Lower lobe of right lung (tissue), 2 donors: Measurements from ENCODE around the gene CCNT2. TPM values are rescaled to one million over a fixed set of nuclear protein-coding genes. Genes with fewer than 3 reads are reported as not detected.

Experiments
- ATAC-seq, 2 donors: fragments of 200-7000 bp; cut with Tn5 transposase; one replicate each; pipeline ENCODE4 v1.9.1; 2020 to 2022; ENCODE audit warnings: mild to moderate bottlenecking in 2 of 2, moderate library complexity in 2 of 2
- DNase-seq: peaks from one replicate; pipeline ENCODE4 v3.0.0-alpha.2; 2020
- H3K27ac ChIP-seq: fragments of 200-600 bp; one replicate; pipeline ENCODE4 v1.8.0; 2022
- H3K27me3 ChIP-seq: fragments of 200-600 bp; one replicate; pipeline ENCODE4 v1.8.0; 2022; ENCODE audit warnings: low read depth
- H3K36me3 ChIP-seq: fragments of 200-600 bp; one replicate; pipeline ENCODE4 v1.8.0; 2022; ENCODE audit warnings: mild to moderate bottlenecking
- H3K4me1 ChIP-seq: fragments of 200-600 bp; one replicate; pipeline ENCODE4 v1.8.0; 2022
- H3K4me3 ChIP-seq: fragments of 200-600 bp; one replicate; pipeline ENCODE4 v1.8.0; 2022; ENCODE audit warnings: mild to moderate bottlenecking
- H3K9me3 ChIP-seq: fragments of 200-600 bp; one replicate; pipeline ENCODE4 v1.8.0; 2022
- CTCF ChIP-seq: fragments of 200-600 bp; IDR thresholded peaks from one replicate; pipeline ENCODE4 v1.8.0; 2022; ENCODE audit warnings: antibody characterized with exemption, mild to moderate bottlenecking
- intact Hi-C: fragments of 100-400 bp; cut with DNase I; formaldehyde crosslinking; loops from one replicate; pipeline ENCODE4 v1.11.0; 2022
- total RNA-seq: library from RNA; stranded (reverse); fragmentation: NEBNext Ultra II Directional; extraction: Animal tissue kit (Norgen Biotek cat#: 25700); gene quantifications from one replicate; pipeline ENCODE4 v1.2.1, GENCODE V29; 2021
- donor health status: DM: no; HTN: yes; CAD: no; lungs with severe emphysema.

Gene CCNT2
- total RNA-seq, 1 donor from 2014 or later, result 44.0 TPM

GRCh38 chr2:134934150-134934549 lies 15.5 kb downstream of the CCNT2 start:
- DNase-seq (no peak), ATAC-seq (no peak)
- H3K27me3 ChIP-seq, result no peaks in the 10 kb centered on the region
- intact Hi-C loops, result no loop called here
- peaks cover 48% of the 10 kb centered on the region for H3K4me1 ChIP-seq
- no peak for TF ChIP-seq CTCF
- no peak overlapping the region for H3K27ac ChIP-seq
- no peak overlapping the region for H3K4me3 ChIP-seq
- peaks cover 26% of the 10 kb centered on the region for H3K36me3 ChIP-seq
- no peaks in the 10 kb centered on the region for H3K9me3 ChIP-seq

GRCh38 chr2:134934641-134935040 lies 16.0 kb downstream of the CCNT2 start:
- peaks cover 31% of the 10 kb centered on the region for H3K36me3 ChIP-seq
- no peak for ATAC-seq
- H3K9me3 ChIP-seq, result no peaks in the 10 kb centered on the region
- intact Hi-C loops, result no loop called here
- H3K4me3 ChIP-seq, result no peak overlapping the region
- no peak overlapping the region for H3K27ac ChIP-seq
- no peaks in the 10 kb centered on the region for H3K27me3 ChIP-seq
- peaks cover 48% of the 10 kb centered on the region for H3K4me1 ChIP-seq
- no peak for DNase-seq
- no peak for TF ChIP-seq CTCF

GRCh38 chr2:134936691-134937090 lies 18.1 kb downstream of the CCNT2 start:
- ATAC-seq (no peak), DNase-seq (no peak)
- H3K4me3 ChIP-seq, result no peak overlapping the region
- H3K4me1 ChIP-seq, result peaks cover 48% of the 10 kb centered on the region
- H3K36me3 ChIP-seq, result peaks cover 51% of the 10 kb centered on the region
- no peaks in the 10 kb centered on the region for H3K27me3 ChIP-seq
- no peaks in the 10 kb centered on the region for H3K9me3 ChIP-seq
- intact Hi-C loops, result no loop called here
- no peak for TF ChIP-seq CTCF
- no peak overlapping the region for H3K27ac ChIP-seq

GRCh38 chr2:134943540-134943939 lies 24.9 kb downstream of the CCNT2 start:
- H3K4me3 ChIP-seq, result no peak overlapping the region
- ATAC-seq (peak in 1 of 2 donors; percentile 55), DNase-seq (no peak)
- no peak overlapping the region for H3K27ac ChIP-seq
- peaks cover 73% of the 10 kb centered on the region for H3K36me3 ChIP-seq
- H3K9me3 ChIP-seq, result no peaks in the 10 kb centered on the region
- no peaks in the 10 kb centered on the region for H3K27me3 ChIP-seq
- no peak for TF ChIP-seq CTCF
- intact Hi-C loops, result no loop called here
- peaks cover 6% of the 10 kb centered on the region for H3K4me1 ChIP-seq

GRCh38 chr2:134944975-134945374 lies 26.4 kb downstream of the CCNT2 start:
- DNase-seq (no peak), ATAC-seq (no peak)
- Histone ChIP-seq H3K4me1 (peaks cover 6% of the 10 kb centered on the region), H3K4me3 (no peak overlapping the region), H3K9me3 (no peaks in the 10 kb centered on the region), H3K27ac (no peak overlapping the region), H3K36me3 (peaks cover 71% of the 10 kb centered on the region), H3K27me3 (no peaks in the 10 kb centered on the region)
- intact Hi-C loops, result no loop called here
- TF ChIP-seq CTCF, result no peak

GRCh38 chr2:134946073-134946472 lies 27.5 kb downstream of the CCNT2 start:
- Histone ChIP-seq H3K27me3 (no peaks in the 10 kb centered on the region), H3K4me1 (peaks cover 6% of the 10 kb centered on the region), H3K36me3 (peaks cover 72% of the 10 kb centered on the region), H3K27ac (no peak overlapping the region), H3K9me3 (no peaks in the 10 kb centered on the region), H3K4me3 (no peak overlapping the region)
- TF ChIP-seq CTCF, result no peak
- no peak for ATAC-seq
- no peak for DNase-seq
- intact Hi-C loops, result no loop called here
